Fibroblast of lung (primary cell): ENCODE data around the gene CHST1. TPM values are rescaled to one million over a fixed set of nuclear protein-coding genes. Genes with fewer than 3 reads are reported as not detected.

Experiments used
- DNase-seq, 2 donors: peaks; one replicate each; pipeline versions ENCODE4 v3.0.0 to v3.0.0-alpha.2; 2010; ENCODE audit warnings: low read depth in 2 of 2
- H2AFZ ChIP-seq: 2 replicates; pipeline ENCODE4 v1.5.1; 2012; ENCODE audit warnings: low read length, control low read depth, inconsistent platforms
- H3K27ac ChIP-seq: 2 replicates; pipeline ENCODE4 v1.5.1; 2011; ENCODE audit warnings: low read length, control low read depth; ENCODE audit not compliant: insufficient read depth
- H3K27me3 ChIP-seq: 2 replicates; pipeline ENCODE4 v1.5.1; 2011; ENCODE audit warnings: mild to moderate bottlenecking, low read length; ENCODE audit not compliant: control insufficient read depth, insufficient read depth
- H3K36me3 ChIP-seq: 2 replicates; pipeline ENCODE4 v1.5.1; 2011; ENCODE audit warnings: low read length; ENCODE audit not compliant: control insufficient read depth, insufficient read depth
- H3K4me1 ChIP-seq: 2 replicates; pipeline ENCODE4 v1.5.1; 2011; ENCODE audit warnings: low read length; ENCODE audit not compliant: control insufficient read depth, insufficient read depth; ENCODE audit errors: extremely low read depth
- H3K4me2 ChIP-seq: 2 replicates; pipeline ENCODE4 v1.5.1; 2011; ENCODE audit warnings: low read length, control low read depth; ENCODE audit not compliant: insufficient read depth; ENCODE audit errors: extremely low read depth
- H3K4me3 ChIP-seq, 4 experiments: fragments of 200-600 bp in 1 of 4; sonication (generic) in 1 of 4; replicated peaks in 1 of 4; 2 replicates each; pipeline ENCODE4 v1.5.1; 2011 to 2016; ENCODE audit warnings: low read length in 4 of 4, low read depth in 3 of 4, mild to moderate bottlenecking in 3 of 4, control low read depth in 2 of 4, inconsistent platforms in 1 of 4, mixed read lengths in 1 of 4; ENCODE audit not compliant: insufficient read depth in 1 of 4; ENCODE audit errors: control extremely low read depth in 1 of 4
- H3K79me2 ChIP-seq: 2 replicates; pipeline ENCODE4 v1.5.1; 2012; ENCODE audit warnings: mild to moderate bottlenecking, low read length, inconsistent platforms; ENCODE audit not compliant: control insufficient read depth, insufficient read depth
- H3K9ac ChIP-seq: 2 replicates; pipeline ENCODE4 v1.5.1; 2011; ENCODE audit warnings: mild to moderate bottlenecking, low read length, control low read depth; ENCODE audit not compliant: insufficient read depth
- H3K9me3 ChIP-seq: 2 replicates; pipeline ENCODE4 v1.5.1; 2012; ENCODE audit warnings: low read depth, low read length; ENCODE audit not compliant: control insufficient read depth, insufficient read depth
- H4K20me1 ChIP-seq: 2 replicates; pipeline ENCODE4 v1.5.1; 2011; ENCODE audit warnings: low read length; ENCODE audit not compliant: control insufficient read depth, insufficient read depth; ENCODE audit errors: extremely low read depth
- EZH2 ChIP-seq: IDR thresholded peaks from 2 replicates; pipeline ENCODE4 v1.5.1; 2012; ENCODE audit warnings: low read length, control low read depth, mild to moderate bottlenecking; ENCODE audit errors: missing control alignments
- polyA plus RNA-seq, 2 donors: library from polyadenylated mRNA; depleted of rRNA in 1 of 2; stranded (reverse) in 1 of 2; unstranded in 1 of 2; fragments of >200 nt; gene quantifications; 2 replicates each; pipeline ENCODE4 v1.2.1, GENCODE V29; 2011 to 2012; ENCODE audit warnings: missing spikeins in 1 of 2
- total RNA-seq: library from RNA; depleted of rRNA; stranded (reverse); fragments of >200 nt; gene quantifications from 2 replicates; pipeline ENCODE4 v1.2.1, GENCODE V29; 2014
- TF ChIP-seq, protein P1 (sequence below), 2 donors: IDR thresholded peaks in 1 of 2; conservative IDR thresholded peaks in 1 of 2; 1 replicate in 1 of 2; 2 replicates in 1 of 2; pipeline ENCODE4 v1.5.1; 2011 to 2012; ENCODE audit warnings: low read length in 2 of 2, control low read depth in 1 of 2, inconsistent platforms in 1 of 2, low read depth in 1 of 2, mild to moderate bottlenecking in 1 of 2

Gene CHST1
- total and polyA plus RNA-seq, 2 donors (not counting 1 experiment from before 2014, with no cell fraction given): under 0.01 to 0.17 TPM

DNA sequence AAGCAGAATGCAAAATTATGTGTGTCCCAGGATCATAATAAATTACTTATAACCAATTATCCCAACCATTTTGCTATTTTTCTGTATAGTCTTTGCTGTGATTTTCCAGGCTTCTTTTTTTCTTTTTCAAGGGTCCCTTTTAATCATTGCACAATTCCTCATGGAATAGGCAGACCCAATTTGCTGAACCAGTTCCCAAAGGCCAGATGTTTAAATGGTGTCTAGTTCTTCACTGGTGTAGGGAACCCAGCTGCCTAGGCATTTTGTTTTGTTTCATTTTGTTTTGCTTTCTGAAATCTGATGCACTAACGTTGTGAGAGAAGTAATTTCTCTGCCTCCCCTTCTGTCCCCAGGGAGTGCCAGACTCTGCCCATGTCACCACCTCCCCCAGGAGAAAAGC, 60.4 kb downstream of the CHST1 start:
- no peak overlapping the region for H3K27ac ChIP-seq
- no peaks in the 10 kb centered on the region for H3K36me3 ChIP-seq
- no peak overlapping the region for H3K4me3 ChIP-seq
- H3K79me2 ChIP-seq: no peaks in the 10 kb centered on the region
- H3K4me1 ChIP-seq: no peaks in the 10 kb centered on the region
- no peaks in the 10 kb centered on the region for H3K9me3 ChIP-seq
- TF ChIP-seq, protein P1, sequence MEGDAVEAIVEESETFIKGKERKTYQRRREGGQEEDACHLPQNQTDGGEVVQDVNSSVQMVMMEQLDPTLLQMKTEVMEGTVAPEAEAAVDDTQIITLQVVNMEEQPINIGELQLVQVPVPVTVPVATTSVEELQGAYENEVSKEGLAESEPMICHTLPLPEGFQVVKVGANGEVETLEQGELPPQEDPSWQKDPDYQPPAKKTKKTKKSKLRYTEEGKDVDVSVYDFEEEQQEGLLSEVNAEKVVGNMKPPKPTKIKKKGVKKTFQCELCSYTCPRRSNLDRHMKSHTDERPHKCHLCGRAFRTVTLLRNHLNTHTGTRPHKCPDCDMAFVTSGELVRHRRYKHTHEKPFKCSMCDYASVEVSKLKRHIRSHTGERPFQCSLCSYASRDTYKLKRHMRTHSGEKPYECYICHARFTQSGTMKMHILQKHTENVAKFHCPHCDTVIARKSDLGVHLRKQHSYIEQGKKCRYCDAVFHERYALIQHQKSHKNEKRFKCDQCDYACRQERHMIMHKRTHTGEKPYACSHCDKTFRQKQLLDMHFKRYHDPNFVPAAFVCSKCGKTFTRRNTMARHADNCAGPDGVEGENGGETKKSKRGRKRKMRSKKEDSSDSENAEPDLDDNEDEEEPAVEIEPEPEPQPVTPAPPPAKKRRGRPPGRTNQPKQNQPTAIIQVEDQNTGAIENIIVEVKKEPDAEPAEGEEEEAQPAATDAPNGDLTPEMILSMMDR (conservative IDR thresholded peaks at IDR 0.05 in 1 of 2, IDR thresholded peaks at IDR 0.05 in 1 of 2; ENCODE audit: low read depth in 1 of 2, low read length in 2 of 2): no peak
- no peak for TF ChIP-seq EZH2
- H2AFZ ChIP-seq: no peak overlapping the region
- H4K20me1 ChIP-seq: no peaks in the 10 kb centered on the region
- H3K4me2 ChIP-seq: no peak overlapping the region
- no peak for DNase-seq
- H3K9ac ChIP-seq: no peak overlapping the region
- H3K27me3 ChIP-seq: no peaks in the 10 kb centered on the region

GRCh38 chr11:45603946-45604682, 61.3 kb downstream of the CHST1 start:
- Histone ChIP-seq H3K9me3 (no peaks in the 10 kb centered on the region), H4K20me1 (no peaks in the 10 kb centered on the region), H3K4me1 (no peaks in the 10 kb centered on the region), H3K79me2 (no peaks in the 10 kb centered on the region), H3K9ac (no peak overlapping the region), H3K36me3 (no peaks in the 10 kb centered on the region), H2AFZ (no peak overlapping the region), H3K27me3 (peaks cover 2% of the 10 kb centered on the region), H3K4me2 (no peak overlapping the region), H3K4me3 (no peak overlapping the region), H3K27ac (no peak overlapping the region)
- TF ChIP-seq, protein P1 (conservative IDR thresholded peaks at IDR 0.05 in 1 of 2, IDR thresholded peaks at IDR 0.05 in 1 of 2; ENCODE audit: low read depth in 1 of 2, low read length in 2 of 2): no peak
- no peak for TF ChIP-seq EZH2
- no peak for DNase-seq

- Histone ChIP-seq H3K27ac (no peak overlapping the region), H3K9ac (no peak overlapping the region), H3K4me1 (no peaks in the 10 kb centered on the region), H3K4me2 (no peak overlapping the region), H3K9me3 (no peaks in the 10 kb centered on the region), H2AFZ (no peak overlapping the region), H4K20me1 (no peaks in the 10 kb centered on the region), H3K4me3 (no peak overlapping the region), H3K79me2 (no peaks in the 10 kb centered on the region), H3K36me3 (no peaks in the 10 kb centered on the region), H3K27me3 (peaks cover 6% of the 10 kb centered on the region)
- TF ChIP-seq, protein P1 (conservative IDR thresholded peaks at IDR 0.05 in 1 of 2, IDR thresholded peaks at IDR 0.05 in 1 of 2; ENCODE audit: low read depth in 1 of 2, low read length in 2 of 2): no peak
- TF ChIP-seq EZH2: no peak
- DNase-seq: no peak
These were observed 66.1 kb downstream of the CHST1 start for GRCh38 chr11:45599161-45599943.
